ENCODE measurements around the gene GHDC. TPM values are rescaled to one million over a fixed set of nuclear protein-coding genes. Genes with fewer than 3 reads are reported as not detected.

GHDC gene
- polyA plus RNA-seq, 1 donor from 2014 or later, result 3.2 TPM

DNA sequence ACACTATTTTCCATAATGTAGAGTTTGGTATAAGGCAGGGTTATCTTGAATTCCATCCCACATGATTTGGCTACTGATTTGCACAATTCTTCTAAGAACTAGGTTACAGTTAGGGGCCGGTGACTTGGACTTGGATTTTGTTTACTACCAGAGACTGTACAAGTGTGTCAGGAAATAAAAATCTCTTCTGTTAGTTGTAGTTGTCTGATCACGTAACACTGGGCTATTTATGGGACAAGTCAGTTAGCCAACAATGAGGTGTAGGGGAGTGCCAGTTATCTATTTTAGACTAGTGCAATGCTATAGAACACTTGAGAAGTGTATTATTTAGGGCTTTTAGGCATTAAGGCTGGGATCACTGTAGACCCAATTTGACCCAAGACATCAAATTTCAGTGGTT is 39.7 kb upstream of the GHDC start:
- no peaks in the 10 kb centered on the region for H3K9me2 ChIP-seq (ENCODE audit: insufficient read depth, low read length)
- no peaks in the 10 kb centered on the region for H3K27me3 ChIP-seq (ENCODE audit: insufficient read depth, low read depth, low read length)
- H3K9ac ChIP-seq (ENCODE audit: low read length), result no peak overlapping the region
- no peaks in the 10 kb centered on the region for H3K36me3 ChIP-seq (ENCODE audit: insufficient read depth, low read length)
- no peaks in the 10 kb centered on the region for H3K9me3 ChIP-seq (ENCODE audit: low read length)
- TF ChIP-seq EP300 (conservative IDR thresholded peaks at IDR 0.05; ENCODE audit: poor library complexity, severe bottlenecking) (no peak), REST (IDR thresholded peaks at IDR 0.05; ENCODE audit: borderline replicate concordance) (no peak), EZH2 (IDR thresholded peaks at IDR 0.05; ENCODE audit: borderline replicate concordance, insufficient read depth, low read length, poor library complexity, severe bottlenecking) (no peak), TAF1 (IDR thresholded peaks at IDR 0.05; ENCODE audit: low read depth) (no peak), POLR2AphosphoS5 (IDR thresholded peaks at IDR 0.05) (no peak), SMC3 (conservative IDR thresholded peaks at IDR 0.05; ENCODE audit: poor library complexity) (no peak), RAD21 (conservative IDR thresholded peaks at IDR 0.05) (no peak), MXI1 (conservative IDR thresholded peaks at IDR 0.05; ENCODE audit: poor library complexity, severe bottlenecking) (no peak)
- TF ChIP-seq, protein P1, sequence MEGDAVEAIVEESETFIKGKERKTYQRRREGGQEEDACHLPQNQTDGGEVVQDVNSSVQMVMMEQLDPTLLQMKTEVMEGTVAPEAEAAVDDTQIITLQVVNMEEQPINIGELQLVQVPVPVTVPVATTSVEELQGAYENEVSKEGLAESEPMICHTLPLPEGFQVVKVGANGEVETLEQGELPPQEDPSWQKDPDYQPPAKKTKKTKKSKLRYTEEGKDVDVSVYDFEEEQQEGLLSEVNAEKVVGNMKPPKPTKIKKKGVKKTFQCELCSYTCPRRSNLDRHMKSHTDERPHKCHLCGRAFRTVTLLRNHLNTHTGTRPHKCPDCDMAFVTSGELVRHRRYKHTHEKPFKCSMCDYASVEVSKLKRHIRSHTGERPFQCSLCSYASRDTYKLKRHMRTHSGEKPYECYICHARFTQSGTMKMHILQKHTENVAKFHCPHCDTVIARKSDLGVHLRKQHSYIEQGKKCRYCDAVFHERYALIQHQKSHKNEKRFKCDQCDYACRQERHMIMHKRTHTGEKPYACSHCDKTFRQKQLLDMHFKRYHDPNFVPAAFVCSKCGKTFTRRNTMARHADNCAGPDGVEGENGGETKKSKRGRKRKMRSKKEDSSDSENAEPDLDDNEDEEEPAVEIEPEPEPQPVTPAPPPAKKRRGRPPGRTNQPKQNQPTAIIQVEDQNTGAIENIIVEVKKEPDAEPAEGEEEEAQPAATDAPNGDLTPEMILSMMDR (IDR thresholded peaks at IDR 0.05; ENCODE audit: poor library complexity, severe bottlenecking), result no peak
- H3K4me2 ChIP-seq (ENCODE audit: low read length), result no peak overlapping the region
- H3K4me3 ChIP-seq (ENCODE audit: low read length), result no peak overlapping the region
- H3K79me2 ChIP-seq (replicated peaks; ENCODE audit: insufficient read depth, low read length), result peaks cover 12% of the 10 kb centered on the region
- H2AFZ ChIP-seq (ENCODE audit: low read depth, low read length), result no peak overlapping the region
- H3K27ac ChIP-seq (ENCODE audit: low read length), result no peak overlapping the region
- H3F3A ChIP-seq (ENCODE audit: insufficient read depth, low read length, poor library complexity, severe bottlenecking), result no peaks in the 10 kb centered on the region
- no peaks in the 10 kb centered on the region for H4K20me1 ChIP-seq (ENCODE audit: insufficient read depth)

DNA sequence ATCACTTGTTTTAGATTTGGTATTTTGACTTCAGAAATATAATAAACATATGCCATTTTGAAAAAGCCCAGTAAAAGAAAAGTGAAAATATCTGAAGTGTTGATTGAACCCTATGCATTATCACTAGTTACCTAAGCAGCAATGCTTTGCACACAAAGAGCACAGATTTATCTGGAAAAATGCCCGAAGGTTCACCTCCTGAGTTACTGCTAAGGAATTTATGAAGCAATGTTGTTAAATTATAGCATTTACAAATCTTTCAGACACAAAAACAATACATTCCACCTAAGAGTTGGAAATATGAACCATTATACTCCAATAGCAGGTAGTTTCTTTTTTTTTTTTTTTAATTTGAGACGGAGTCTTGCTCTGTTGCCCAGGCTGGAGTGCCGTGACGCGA is 38.9 kb upstream of the GHDC start:
- no peak overlapping the region for H3K4me2 ChIP-seq (ENCODE audit: low read length)
- H3K9ac ChIP-seq (ENCODE audit: low read length), result no peak overlapping the region
- no peaks in the 10 kb centered on the region for H3K36me3 ChIP-seq (ENCODE audit: insufficient read depth, low read length)
- H2AFZ ChIP-seq (ENCODE audit: low read depth, low read length), result no peak overlapping the region
- H3K27me3 ChIP-seq (ENCODE audit: insufficient read depth, low read depth, low read length), result no peaks in the 10 kb centered on the region
- H3K4me3 ChIP-seq (ENCODE audit: low read length), result no peak overlapping the region
- no peaks in the 10 kb centered on the region for H3K9me3 ChIP-seq (ENCODE audit: low read length)
- H3K27ac ChIP-seq (ENCODE audit: low read length), result no peak overlapping the region
- H3K9me2 ChIP-seq (ENCODE audit: insufficient read depth, low read length), result no peaks in the 10 kb centered on the region
- no peaks in the 10 kb centered on the region for H3F3A ChIP-seq (ENCODE audit: insufficient read depth, low read length, poor library complexity, severe bottlenecking)
- TF ChIP-seq TAF1 (IDR thresholded peaks at IDR 0.05; ENCODE audit: low read depth) (no peak), EP300 (conservative IDR thresholded peaks at IDR 0.05; ENCODE audit: poor library complexity, severe bottlenecking) (no peak), EZH2 (IDR thresholded peaks at IDR 0.05; ENCODE audit: borderline replicate concordance, insufficient read depth, low read length, poor library complexity, severe bottlenecking) (no peak), MXI1 (conservative IDR thresholded peaks at IDR 0.05; ENCODE audit: poor library complexity, severe bottlenecking) (no peak), REST (IDR thresholded peaks at IDR 0.05; ENCODE audit: borderline replicate concordance) (no peak), POLR2AphosphoS5 (IDR thresholded peaks at IDR 0.05) (no peak), RAD21 (conservative IDR thresholded peaks at IDR 0.05) (no peak), SMC3 (conservative IDR thresholded peaks at IDR 0.05; ENCODE audit: poor library complexity) (no peak)
- TF ChIP-seq, protein P1 (IDR thresholded peaks at IDR 0.05; ENCODE audit: poor library complexity, severe bottlenecking), result no peak
- no peaks in the 10 kb centered on the region for H4K20me1 ChIP-seq (ENCODE audit: insufficient read depth)
- peaks cover 12% of the 10 kb centered on the region for H3K79me2 ChIP-seq (replicated peaks; ENCODE audit: insufficient read depth, low read length)

Measured in neural cell (in vitro differentiated cells).